NK-92 treated with Interleukin-12 subunit alpha and Interleukin-12 subunit beta, amount 100 ng/mL, for 24 hours (cell line): ENCODE measurements around the gene RARRES2.

Source experiments
- DNase-seq: peaks from one replicate; lab custom pipeline; 2025; lab: John Stamatoyannopoulos, UW

RARRES2 gene

DNA sequence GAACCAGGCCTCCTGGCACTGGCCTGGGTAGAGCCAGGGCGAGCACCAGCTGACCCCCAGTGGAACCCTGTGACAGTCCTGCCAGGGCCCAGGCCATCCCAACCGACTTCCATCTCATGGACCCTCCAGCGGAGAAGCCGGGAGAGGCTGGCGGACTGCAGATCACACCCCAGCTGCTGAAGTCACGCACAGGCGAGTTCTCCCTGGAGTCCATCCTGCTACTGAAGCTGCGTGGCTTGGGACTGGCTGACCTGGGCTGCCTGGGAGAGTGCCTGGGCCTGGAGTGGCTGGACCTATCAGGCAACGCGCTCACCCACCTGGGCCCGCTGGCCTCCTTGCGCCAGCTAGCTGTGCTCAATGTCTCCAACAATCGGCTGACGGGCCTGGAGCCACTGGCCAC lies 4.7 kb downstream of the RARRES2 start:
- DNase-seq, result no peak

GRCh38 chr7:150335774-150336112 lies 5.7 kb downstream of the RARRES2 start:
- DNase-seq, result no peak

GRCh38 chr7:150335108-150335773 lies 6.2 kb downstream of the RARRES2 start:
- DNase-seq, result no peak

- no peak for DNase-seq
Measured at GRCh38 chr7:150334108-150334507, 7.3 kb downstream of the RARRES2 start.

GRCh38 chr7:150333659-150334058 lies 7.8 kb downstream of the RARRES2 start:
- DNase-seq, result no peak

- no peak for DNase-seq
Measured at GRCh38 chr7:150332852-150333635, 8.4 kb downstream of the RARRES2 start.

GRCh38 chr7:150330211-150330885 lies 11.1 kb downstream of the RARRES2 start:
- no peak for DNase-seq

- no peak for DNase-seq
Measured at GRCh38 chr7:150329331-150330120, 11.9 kb downstream of the RARRES2 start.

DNA sequence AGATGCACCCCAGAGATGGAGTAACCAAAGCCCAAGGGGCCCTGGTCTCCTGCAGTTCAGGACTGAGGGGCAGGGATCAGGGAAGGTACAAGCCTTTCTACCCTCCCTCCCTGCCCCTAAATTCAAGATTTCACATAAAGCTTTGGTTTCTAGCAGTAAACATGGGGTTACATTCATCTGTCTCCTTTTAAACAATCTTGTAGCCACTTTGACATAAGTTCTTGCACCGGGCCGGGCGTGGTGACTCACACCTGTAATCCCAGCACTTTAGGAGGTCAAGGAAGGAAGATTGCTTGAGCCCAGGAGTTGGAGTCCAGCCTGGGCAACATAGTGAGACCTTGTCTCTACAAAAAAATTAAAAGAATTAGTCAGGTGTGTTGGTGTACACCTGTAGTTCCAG lies 14.1 kb downstream of the RARRES2 start:
- DNase-seq, result no peak

DNA sequence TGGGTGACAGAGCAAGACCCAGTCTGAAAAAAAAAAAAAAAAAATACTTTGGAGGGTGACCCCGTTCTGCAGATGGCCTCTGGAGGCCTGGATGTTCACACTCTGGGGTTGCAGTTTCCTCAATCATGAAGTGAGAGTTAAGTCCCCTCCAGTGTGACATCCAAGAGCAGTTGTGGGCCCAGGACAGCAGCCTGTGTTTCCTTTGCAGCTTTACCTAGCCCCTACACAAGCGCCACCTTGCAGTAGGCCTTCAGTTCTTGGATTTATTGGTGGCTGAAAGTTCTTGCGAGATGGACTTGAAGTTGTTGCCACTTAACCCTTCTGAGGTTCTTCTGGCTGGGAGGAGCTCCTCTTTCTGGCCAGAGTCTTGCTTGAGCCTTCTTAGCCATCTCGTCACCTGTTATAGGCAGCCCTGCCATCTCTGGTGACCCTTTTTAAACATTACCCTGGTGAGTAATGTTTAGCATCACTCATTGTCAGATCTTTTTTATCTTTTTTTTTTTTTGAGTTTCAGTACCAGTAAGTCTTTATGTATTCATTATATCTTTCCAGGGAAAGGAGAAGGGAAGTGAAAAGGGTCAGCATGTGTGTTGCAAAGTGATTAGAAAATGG lies 14.7 kb downstream of the RARRES2 start:
- no peak for DNase-seq

- no peak for DNase-seq
Measured at GRCh38 chr7:150325901-150326300, 15.5 kb downstream of the RARRES2 start.

DNA sequence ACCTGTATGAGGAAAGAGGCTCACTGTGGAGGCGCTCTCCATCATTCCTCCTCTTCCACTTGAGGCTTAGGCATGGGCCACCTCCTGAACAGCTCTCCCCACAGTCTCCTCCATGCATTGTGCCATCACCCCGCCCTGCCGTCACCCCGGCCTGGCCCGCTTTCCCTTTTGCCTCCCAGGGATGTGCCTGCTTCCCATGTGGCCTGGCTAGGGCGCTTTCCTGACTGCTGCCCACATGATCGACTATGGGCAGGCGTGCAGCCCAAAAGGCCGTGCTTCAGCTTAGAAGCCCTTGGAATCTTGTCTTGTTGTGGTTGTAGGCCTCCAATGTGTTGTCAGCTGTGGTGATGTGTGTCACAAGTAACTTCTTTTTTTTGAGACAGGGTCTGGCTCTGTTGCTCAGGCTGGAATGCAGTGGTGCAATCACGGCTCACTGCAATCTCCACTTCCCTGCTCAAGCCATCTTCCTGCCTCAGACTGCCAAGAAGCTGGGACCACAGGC lies 16.3 kb downstream of the RARRES2 start:
- no peak for DNase-seq

- DNase-seq, result no peak
Measured at GRCh38 chr7:150324373-150324961, 17.0 kb downstream of the RARRES2 start.

GRCh38 chr7:150323682-150324372 lies 17.6 kb downstream of the RARRES2 start:
- no peak for DNase-seq

DNA sequence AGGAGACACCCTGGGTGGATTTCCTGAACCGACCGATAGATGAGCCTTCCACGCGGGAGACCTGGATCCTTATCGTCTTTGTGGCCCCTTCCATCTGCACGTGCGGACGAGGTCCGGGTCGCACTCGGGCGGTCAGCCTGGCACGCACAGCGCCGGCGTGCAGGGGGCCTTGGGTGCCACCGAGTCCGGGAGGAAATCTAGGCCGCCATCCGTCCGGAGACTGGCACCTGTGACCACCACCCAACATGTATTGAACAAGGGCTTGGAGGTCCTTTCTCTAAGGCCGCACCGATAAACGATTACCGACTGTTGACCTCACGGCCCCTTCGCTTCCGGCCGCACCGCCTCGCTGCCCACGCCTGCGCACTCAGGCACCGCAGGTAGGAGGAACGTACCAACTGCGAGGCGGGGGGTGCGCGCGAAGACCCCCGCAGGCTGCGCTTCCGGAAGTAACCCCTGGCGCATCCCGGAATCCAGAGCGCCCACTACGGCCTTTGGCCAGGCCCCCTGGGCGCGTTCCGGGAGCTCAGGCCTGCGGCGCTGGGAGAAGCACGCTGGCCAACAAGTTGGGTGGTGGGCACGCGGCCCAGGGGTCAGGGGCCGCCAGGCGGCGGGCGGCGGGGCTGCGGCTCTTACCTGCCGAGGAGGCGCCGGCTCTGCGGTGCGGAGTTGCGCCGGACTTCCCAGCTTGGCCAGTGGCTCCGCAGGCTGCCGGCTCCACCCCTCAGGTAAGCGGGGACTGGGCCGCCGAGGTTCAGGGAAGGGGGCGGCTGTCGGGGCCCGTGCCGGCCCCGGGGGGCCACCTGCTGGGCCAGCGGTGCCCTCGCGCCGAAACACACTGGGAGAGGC lies 18.4 kb downstream of the RARRES2 start, which contains the start of the genes ACTR3C and LRRC61:
TSS of gene ACTR3C (minus strand) at position 713 of the 849 bp plus-strand sequence. CDS start 28,249 bp downstream, outside the sequence.
TSS of gene LRRC61 (plus strand) at position 523 of the 849 bp plus-strand sequence. CDS start 13,507 bp downstream, outside the sequence.
- DNase-seq, result no peak

- DNase-seq, result no peak
Measured at GRCh38 chr7:150322114-150322832, 19.2 kb downstream of the RARRES2 start.

- DNase-seq, result no peak
Measured at GRCh38 chr7:150321788-150322113, 19.7 kb downstream of the RARRES2 start.

DNA sequence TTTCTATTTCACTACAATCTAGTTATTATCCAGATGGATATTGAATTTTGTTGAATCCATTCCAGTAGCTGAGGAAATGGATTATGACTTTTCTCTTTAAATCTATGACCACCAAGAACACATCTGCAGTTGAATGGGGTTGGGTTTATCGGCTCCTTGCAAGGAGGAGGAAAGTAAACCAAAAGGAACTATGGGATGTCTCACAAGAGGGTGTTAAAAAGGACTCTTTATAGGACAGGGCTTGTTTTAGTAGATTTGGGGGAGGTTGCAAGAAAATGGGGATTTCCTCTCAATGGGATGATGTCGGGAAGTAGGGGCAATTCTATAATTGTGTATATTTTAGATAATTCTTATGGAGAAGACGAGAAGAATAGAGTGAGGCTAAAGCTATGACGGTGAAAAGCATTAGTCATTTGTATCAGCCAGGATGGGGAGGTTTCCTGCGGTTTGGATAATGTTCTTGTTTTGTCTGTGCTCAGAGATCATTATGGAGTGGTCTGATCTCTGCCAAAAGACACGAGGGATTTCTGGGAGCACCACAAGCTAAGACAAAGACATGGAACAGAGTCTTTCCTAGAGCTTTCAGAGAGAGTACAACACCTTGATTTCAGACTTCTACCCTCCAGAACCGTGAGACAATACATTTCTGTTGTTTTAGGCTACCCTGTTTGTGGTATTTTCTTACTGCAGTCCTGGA lies 23.5 kb downstream of the RARRES2 start:
- no peak for DNase-seq
